GM10266 (cell line): ENCODE results near the gene RHBDD3.

Experiments
- DNase-seq: peaks from one replicate; pipeline ENCODE4 v3.0.0; 2012; ENCODE audit errors: extremely low spot score
- TF ChIP-seq, protein P1 (sequence below): IDR thresholded peaks from 2 replicates; pipeline ENCODE4 v1.5.1; 2012; ENCODE audit warnings: mild to moderate bottlenecking, low read depth; ENCODE audit not compliant: control insufficient read depth, insufficient read depth; ENCODE audit errors: missing control alignments

RHBDD3 gene

GRCh38 chr22:29291215-29291614 is 23.4 kb upstream of the RHBDD3 start:
- no peak for DNase-seq
- TF ChIP-seq, protein P1, sequence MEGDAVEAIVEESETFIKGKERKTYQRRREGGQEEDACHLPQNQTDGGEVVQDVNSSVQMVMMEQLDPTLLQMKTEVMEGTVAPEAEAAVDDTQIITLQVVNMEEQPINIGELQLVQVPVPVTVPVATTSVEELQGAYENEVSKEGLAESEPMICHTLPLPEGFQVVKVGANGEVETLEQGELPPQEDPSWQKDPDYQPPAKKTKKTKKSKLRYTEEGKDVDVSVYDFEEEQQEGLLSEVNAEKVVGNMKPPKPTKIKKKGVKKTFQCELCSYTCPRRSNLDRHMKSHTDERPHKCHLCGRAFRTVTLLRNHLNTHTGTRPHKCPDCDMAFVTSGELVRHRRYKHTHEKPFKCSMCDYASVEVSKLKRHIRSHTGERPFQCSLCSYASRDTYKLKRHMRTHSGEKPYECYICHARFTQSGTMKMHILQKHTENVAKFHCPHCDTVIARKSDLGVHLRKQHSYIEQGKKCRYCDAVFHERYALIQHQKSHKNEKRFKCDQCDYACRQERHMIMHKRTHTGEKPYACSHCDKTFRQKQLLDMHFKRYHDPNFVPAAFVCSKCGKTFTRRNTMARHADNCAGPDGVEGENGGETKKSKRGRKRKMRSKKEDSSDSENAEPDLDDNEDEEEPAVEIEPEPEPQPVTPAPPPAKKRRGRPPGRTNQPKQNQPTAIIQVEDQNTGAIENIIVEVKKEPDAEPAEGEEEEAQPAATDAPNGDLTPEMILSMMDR, result no peak

DNA sequence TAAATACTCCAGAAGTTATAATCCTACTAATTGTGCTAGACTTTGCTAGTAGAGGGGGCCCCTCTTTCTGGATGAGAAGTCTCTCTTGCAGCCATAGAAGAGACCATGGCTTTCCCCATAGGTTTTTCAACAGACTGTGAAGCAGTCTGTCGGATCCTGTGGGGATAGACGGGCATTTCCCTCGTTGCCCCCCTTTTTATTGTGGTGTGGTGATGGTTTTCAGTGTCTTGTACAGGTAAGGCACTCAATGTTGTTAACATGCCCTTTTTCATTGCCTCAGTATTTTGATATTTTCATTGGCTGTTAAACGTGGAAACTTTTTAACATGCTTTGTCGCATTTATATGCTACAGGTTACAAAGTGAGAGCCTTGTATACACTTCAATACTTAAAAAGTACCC is 22.3 kb upstream of the RHBDD3 start:
- no peak for DNase-seq
- TF ChIP-seq, protein P1, result no peak

- no peak for DNase-seq
- TF ChIP-seq, protein P1, result no peak
Observed at GRCh38 chr22:29288837-29289236, 21.1 kb upstream of the RHBDD3 start.

DNA sequence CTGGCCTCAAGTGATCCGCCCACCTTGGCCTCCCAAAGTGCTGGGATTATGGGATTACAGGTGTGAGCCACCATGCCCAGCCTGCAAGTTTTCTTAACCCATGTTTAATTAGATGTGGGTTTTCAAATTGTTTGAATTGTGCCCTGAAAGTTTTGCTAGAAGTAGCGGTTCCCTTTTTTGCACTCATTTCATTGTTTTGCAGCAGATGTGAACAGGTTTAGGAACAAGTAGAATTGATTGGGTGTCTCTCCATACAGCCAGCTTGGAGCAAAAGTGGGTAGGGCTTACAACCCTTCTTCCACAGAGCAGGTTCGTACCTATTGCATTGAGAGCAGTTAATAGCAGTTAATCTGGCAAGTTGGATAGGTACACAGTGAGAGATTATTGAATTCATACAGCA is 16.4 kb upstream of the RHBDD3 start:
- TF ChIP-seq, protein P1, result no peak
- no peak for DNase-seq

DNA sequence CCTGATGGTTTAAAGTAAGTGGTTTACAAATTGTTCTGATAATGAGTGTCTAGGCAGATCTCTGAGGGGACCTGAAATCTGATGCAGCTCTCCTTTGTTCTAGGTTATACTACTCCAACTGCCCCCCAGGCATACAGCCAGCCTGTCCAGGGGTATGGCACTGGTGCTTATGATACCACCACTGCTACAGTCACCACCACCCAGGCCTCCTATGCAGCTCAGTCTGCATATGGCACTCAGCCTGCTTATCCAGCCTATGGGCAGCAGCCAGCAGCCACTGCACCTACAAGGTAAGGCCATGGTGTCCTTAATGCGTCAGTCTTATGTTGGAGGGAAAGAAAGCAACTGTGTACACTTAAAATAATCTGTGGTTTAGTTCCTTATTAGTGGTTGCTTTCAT is 10.1 kb upstream of the RHBDD3 start:
- DNase-seq, result no peak
- TF ChIP-seq, protein P1, result no peak

- TF ChIP-seq, protein P1, result no peak
- DNase-seq, result no peak
Observed at GRCh38 chr22:29275819-29276565, 8.2 kb upstream of the RHBDD3 start.

DNA sequence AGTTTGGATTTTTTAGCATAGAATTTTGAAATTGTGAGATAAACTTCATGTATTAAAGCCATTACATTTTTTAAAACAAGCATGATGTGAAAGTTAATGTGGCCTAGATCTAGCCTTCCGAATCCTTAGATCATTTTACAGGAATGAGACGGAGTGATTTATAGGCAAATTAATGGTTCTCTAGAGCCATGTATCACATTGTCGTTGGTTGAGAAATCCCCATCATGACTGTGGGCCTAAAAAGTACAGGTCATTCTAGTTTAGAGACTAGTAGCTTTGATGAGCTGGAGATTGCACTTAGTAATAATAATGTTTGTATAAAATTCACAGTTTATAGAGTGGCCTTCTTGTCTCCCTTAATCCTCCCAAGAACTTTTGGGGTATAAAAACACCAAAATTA is 7.4 kb upstream of the RHBDD3 start:
- DNase-seq, result no peak

More for the DNA sequence above, 7.4 kb upstream of the RHBDD3 start:
- TF ChIP-seq, protein P1, result no peak
